ENCODE measurements around the gene CAMK2B.
"Not testable (repeated sequence)": the region's sequence is repeated elsewhere in the genome, so short reads cannot be mapped to it uniquely, and the experiment has no call there.

The CAMK2B gene

GRCh38 chr7:44177570-44178131, 147.7 kb downstream of the CAMK2B start:
- Histone ChIP-seq H3K4me2 (ENCODE audit: low read length) (no peak overlapping the region), H3K27me3 (ENCODE audit: insufficient read depth, low read length) (peaks cover 37% of the 10 kb centered on the region; the same call in 1 of the 2 replicates), H3K27ac (ENCODE audit: low read depth, low read length, poor library complexity, severe bottlenecking) (no peak overlapping the region), H3F3A (ENCODE audit: insufficient read depth, low read length) (no peaks in the 10 kb centered on the region), H3K4me1 (ENCODE audit: insufficient read depth, low read length, severe bottlenecking) (no peaks in the 10 kb centered on the region), H3K36me3 (ENCODE audit: insufficient read depth, low read length) (no peaks in the 10 kb centered on the region; the same call in 1 of the 2 replicates), H3K9me2 (ENCODE audit: low read depth, low read length) (no peaks in the 10 kb centered on the region), H3K9ac (ENCODE audit: low read length) (no peak overlapping the region), H2AFZ (ENCODE audit: low read length) (no peak overlapping the region), H3K4me3 (ENCODE audit: low read depth, low read length, poor library complexity, severe bottlenecking) (no peak overlapping the region), H3K9me3 (ENCODE audit: low read length) (0 out of 2 replicates have a peak, but pooled peaks cover 6% of the 10 kb centered on the region), H3K79me2 (ENCODE audit: insufficient read depth, low read length) (no peaks in the 10 kb centered on the region), H4K20me1 (ENCODE audit: insufficient read depth, low read length) (no peaks in the 10 kb centered on the region)
- TF ChIP-seq CTCF (IDR thresholded peaks at IDR 0.05; ENCODE audit: low read length) (no peak), EZH2 (IDR thresholded peaks at IDR 0.05; ENCODE audit: borderline replicate concordance, low read length) (no peak)

- Histone ChIP-seq H3K27ac (ENCODE audit: low read depth, low read length, poor library complexity, severe bottlenecking) (no peak overlapping the region), H3K4me1 (ENCODE audit: insufficient read depth, low read length, severe bottlenecking) (no peaks in the 10 kb centered on the region), H2AFZ (ENCODE audit: low read length) (no peak overlapping the region), H3K9ac (ENCODE audit: low read length) (no peak overlapping the region), H3K79me2 (ENCODE audit: insufficient read depth, low read length) (no peaks in the 10 kb centered on the region), H3K4me2 (ENCODE audit: low read length) (no peak overlapping the region), H3K9me3 (ENCODE audit: low read length) (no peaks in the 10 kb centered on the region), H4K20me1 (ENCODE audit: insufficient read depth, low read length) (no peaks in the 10 kb centered on the region), H3K9me2 (ENCODE audit: low read depth, low read length) (no peaks in the 10 kb centered on the region), H3K4me3 (ENCODE audit: low read depth, low read length, poor library complexity, severe bottlenecking) (no peak overlapping the region), H3F3A (ENCODE audit: insufficient read depth, low read length) (no peaks in the 10 kb centered on the region), H3K27me3 (ENCODE audit: insufficient read depth, low read length) (peaks cover 37% of the 10 kb centered on the region; the same call in 1 of the 2 replicates), H3K36me3 (ENCODE audit: insufficient read depth, low read length) (no peaks in the 10 kb centered on the region)
- no peak for TF ChIP-seq CTCF (IDR thresholded peaks at IDR 0.05; ENCODE audit: low read length)
- no peak for TF ChIP-seq EZH2 (IDR thresholded peaks at IDR 0.05; ENCODE audit: borderline replicate concordance, low read length)
Observed at GRCh38 chr7:44176486-44176885, 148.9 kb downstream of the CAMK2B start.

- no peak overlapping the region for H3K4me3 ChIP-seq (ENCODE audit: low read depth, low read length, poor library complexity, severe bottlenecking)
- no peaks in the 10 kb centered on the region for H4K20me1 ChIP-seq (ENCODE audit: insufficient read depth, low read length)
- no peak overlapping the region for H3K4me2 ChIP-seq (ENCODE audit: low read length)
- H3K27ac ChIP-seq (ENCODE audit: low read depth, low read length, poor library complexity, severe bottlenecking), result no peak overlapping the region
- no peaks in the 10 kb centered on the region for H3F3A ChIP-seq (ENCODE audit: insufficient read depth, low read length)
- H3K4me1 ChIP-seq (ENCODE audit: insufficient read depth, low read length, severe bottlenecking), result no peaks in the 10 kb centered on the region
- no peaks in the 10 kb centered on the region for H3K36me3 ChIP-seq (ENCODE audit: insufficient read depth, low read length)
- H2AFZ ChIP-seq (ENCODE audit: low read length), result no peak overlapping the region
- no peak for TF ChIP-seq CTCF (IDR thresholded peaks at IDR 0.05; ENCODE audit: low read length)
- TF ChIP-seq EZH2 (IDR thresholded peaks at IDR 0.05; ENCODE audit: borderline replicate concordance, low read length), result no peak
- H3K9me3 ChIP-seq (ENCODE audit: low read length), result 0 out of 2 replicates have a peak, but pooled peaks cover under 1% of the 10 kb centered on the region
- no peaks in the 10 kb centered on the region for H3K79me2 ChIP-seq (ENCODE audit: insufficient read depth, low read length)
- no peak overlapping the region for H3K9ac ChIP-seq (ENCODE audit: low read length)
- peaks cover 31% of the 10 kb centered on the region; the same call in 1 of the 2 replicates for H3K27me3 ChIP-seq (ENCODE audit: insufficient read depth, low read length)
- H3K9me2 ChIP-seq (ENCODE audit: low read depth, low read length), result no peaks in the 10 kb centered on the region
Observed at GRCh38 chr7:44175730-44176129, 149.7 kb downstream of the CAMK2B start.

- not testable (repeated sequence) for H3K4me1 ChIP-seq (ENCODE audit: insufficient read depth, low read length, severe bottlenecking); H2AFZ ChIP-seq (ENCODE audit: low read length); H3F3A ChIP-seq (ENCODE audit: insufficient read depth, low read length); H3K27ac ChIP-seq (ENCODE audit: low read depth, low read length, poor library complexity, severe bottlenecking); H3K79me2 ChIP-seq (ENCODE audit: insufficient read depth, low read length); H3K9ac ChIP-seq (ENCODE audit: low read length); H3K4me2 ChIP-seq (ENCODE audit: low read length); H3K36me3 ChIP-seq (ENCODE audit: insufficient read depth, low read length); H3K9me3 ChIP-seq (ENCODE audit: low read length); H3K9me2 ChIP-seq (ENCODE audit: low read depth, low read length); H4K20me1 ChIP-seq (ENCODE audit: insufficient read depth, low read length); H3K4me3 ChIP-seq (ENCODE audit: low read depth, low read length, poor library complexity, severe bottlenecking)
- peaks cover 29% of the 10 kb centered on the region; the same call in 1 of the 2 replicates for H3K27me3 ChIP-seq (ENCODE audit: insufficient read depth, low read length)
Observed at GRCh38 chr7:44174694-44174948, 150.8 kb downstream of the CAMK2B start.
